ENCODE data around the gene CD22. TPM values are rescaled to one million over a fixed set of nuclear protein-coding genes. Genes with fewer than 3 reads are reported as not detected.
"Not testable (repeated sequence)": the region's sequence is repeated elsewhere in the genome, so short reads cannot be mapped to it uniquely, and the experiment has no call there.

The CD22 gene
- total RNA-seq: not detected

DNA sequence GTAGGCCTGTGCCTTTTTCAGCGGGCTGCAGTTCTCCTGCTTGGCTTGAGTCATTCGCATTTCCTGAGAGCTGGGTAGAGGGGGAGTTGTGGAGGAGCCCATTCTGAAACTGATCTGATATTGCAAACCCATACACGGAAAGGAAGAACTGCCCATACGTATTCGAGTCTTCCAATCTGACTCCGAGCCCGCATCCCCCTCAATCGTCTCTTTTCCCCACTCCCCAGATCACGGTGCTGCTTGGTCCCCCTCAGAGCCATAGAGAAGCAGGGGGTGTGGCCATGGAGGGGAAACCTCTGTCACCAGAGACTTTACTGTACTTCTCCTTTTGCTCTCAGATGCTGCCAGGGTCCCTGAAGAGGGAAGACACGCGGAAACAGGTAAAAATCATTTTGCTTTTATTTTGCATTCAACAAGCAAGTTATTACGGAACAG, at the start of gene CD22:
Gene CD22, plus strand, starts transcription at position 337 of the 435 bp plus-strand sequence. CDS start 2,854 bp downstream, outside the sequence.
- no peak for DNase-seq

DNA sequence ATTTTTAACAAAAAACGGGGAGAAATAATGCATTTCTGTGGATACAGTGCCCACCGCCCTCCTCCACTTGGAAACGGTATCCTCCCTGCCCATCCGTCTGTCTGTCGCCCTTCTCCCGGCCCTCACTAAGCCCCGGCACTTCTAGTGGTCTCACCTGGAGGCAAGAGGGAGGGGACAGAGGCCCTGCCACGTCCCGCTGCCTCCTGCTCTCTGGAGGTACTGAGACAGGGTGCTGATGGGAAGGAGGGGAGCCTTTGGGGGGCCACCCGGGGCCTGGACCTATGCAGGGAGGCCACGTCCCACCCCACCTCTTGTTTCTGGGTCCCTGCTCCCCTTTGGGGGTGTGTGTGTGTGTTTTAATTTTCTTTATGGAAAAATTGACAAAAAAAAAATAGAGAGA, 49.6 kb upstream of the CD22 start:
- no peak for DNase-seq

DNA sequence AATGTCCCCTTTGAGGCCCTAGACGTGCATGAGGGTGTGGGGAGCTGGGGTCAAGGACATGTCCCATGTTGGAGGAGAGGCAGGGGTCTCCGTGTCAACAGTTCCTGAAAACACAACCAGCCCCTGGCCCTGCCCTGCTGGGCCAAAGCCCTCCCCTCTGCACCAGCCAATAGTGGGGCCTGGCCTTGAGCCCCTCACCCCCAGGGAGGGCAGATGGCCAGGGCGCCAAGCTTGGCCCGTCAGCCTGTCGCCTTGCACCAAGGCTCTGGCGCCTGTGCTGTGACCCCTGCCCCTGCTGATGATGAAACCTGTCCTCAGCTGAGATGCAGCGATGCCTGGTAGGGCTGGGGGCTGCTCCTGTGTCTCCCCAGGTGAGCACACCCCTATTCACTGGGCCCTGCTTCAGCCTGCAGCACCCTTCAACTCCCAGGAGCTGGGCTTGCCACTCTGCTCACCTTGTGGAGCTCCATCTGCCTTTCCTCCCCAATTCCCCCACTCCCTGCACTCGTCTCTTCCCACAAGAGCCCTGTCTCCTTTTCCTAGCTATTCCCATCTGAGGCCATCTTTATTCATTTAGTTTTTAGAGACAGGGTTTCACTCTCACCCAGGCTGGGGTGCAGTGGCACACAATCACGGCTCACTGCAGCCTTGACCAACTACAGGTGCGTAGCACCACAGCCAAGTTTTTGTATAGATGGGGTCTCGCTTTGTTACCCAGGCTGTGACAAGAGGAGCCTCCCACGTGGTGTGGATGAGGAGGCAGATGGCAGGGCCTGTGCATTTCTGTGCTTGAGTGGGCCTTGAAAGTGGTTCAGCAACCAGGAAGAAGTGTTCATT, 48.8 kb upstream of the CD22 start:
- DNase-seq: no peak

DNA sequence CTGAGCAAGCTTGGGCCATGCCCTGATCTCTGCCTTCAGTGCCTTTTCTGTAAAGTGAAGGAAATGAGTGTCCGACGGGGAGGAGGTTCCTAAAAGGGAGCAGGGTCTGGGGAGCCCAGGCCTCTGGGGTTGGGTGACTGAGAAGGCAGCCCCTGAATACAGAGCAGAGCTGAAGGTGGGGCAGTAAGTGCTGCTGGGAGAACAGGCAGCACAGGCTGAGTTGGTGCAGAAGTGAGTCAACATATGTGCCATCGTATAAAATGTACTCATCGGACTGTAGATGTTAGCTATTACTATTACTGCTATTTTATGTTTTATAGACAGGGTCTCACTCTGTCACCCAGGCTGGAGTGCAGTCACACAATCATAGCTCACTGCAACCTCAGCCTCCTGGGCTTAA, 47.7 kb upstream of the CD22 start:
- no peak for DNase-seq

DNA sequence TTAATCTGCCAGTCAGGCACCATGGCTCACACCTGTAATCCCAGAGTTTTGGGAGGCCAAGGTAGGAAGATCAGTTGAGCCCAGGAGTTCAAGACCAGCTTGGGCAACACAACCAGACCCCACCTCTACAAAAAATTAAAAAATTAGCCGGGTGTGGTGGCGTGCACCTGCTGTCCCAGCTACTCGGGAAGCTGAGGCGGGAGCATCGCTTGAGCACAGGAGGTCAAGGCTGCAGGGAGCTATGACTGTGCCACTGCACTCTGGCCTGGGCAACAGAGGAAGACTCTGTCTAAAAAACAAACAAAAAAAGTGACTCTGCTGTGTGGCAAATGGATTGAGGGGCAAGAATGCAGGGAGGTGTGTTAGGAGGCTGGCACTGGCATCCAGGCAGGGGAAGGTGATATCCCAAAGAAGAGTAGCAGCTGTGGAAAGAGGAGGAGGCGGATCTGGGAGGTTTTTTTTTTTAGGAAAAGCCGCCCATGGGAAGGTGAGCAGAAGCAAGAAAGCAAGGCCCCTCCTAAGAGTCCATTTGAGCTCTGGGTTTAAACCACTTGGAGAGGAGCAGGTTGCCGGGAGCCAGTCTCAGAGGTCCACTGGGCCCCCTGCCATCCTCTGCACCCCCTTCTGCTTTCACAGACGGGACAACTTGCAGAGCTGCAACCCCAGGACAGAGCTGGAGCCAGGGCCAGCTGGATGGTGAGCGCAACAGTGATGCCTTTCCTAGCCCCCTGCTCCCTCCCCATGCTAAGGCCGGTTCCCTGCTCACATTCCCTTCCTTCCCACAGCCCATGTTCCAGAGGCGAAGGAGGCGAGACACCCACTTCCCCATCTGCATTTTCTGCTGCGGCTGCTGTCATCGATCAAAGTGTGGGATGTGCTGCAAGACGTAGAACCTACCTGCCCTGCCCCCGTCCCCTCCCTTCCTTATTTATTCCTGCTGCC, 44.6 kb upstream of the CD22 start:
- DNase-seq: no peak

DNA sequence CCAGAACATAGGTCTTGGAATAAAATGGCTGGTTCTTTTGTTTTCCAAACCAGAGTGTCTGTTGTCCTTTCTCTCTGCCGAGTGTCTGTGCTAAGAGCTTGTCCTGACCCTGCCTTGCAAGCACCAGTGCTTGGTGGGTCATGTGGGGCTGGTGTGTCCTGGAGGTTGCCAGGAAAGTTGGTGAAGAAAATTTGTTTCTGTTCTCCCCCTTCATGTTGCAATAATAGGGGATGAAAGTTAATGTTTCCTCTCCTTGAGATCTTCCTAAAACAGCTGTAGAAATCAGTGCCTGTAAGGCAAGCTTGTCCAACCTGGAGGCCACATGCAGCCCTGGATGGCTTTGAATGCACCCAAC, 43.9 kb upstream of the CD22 start:
- DNase-seq: no peak

DNA sequence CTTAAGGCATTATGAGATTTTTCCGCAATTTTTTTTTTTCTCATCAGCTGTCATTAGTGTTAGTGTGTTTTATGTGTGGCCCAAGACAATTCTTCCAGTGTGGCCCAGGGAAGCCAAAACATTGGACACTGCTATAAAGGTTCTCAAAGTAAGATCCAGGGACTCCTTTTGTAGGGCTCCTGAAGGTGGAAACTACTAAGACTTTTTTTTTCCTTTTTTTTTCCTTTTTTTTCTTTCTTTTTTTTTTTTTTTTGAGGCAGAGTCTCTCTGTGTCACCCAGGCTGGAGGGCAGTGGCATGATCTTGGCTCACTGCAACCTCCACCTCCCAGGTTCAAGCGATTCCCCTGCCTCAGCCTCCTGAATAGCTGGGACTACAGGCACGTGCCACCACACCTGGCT, 43.5 kb upstream of the CD22 start:
- DNase-seq: not testable (repeated sequence)

DNA sequence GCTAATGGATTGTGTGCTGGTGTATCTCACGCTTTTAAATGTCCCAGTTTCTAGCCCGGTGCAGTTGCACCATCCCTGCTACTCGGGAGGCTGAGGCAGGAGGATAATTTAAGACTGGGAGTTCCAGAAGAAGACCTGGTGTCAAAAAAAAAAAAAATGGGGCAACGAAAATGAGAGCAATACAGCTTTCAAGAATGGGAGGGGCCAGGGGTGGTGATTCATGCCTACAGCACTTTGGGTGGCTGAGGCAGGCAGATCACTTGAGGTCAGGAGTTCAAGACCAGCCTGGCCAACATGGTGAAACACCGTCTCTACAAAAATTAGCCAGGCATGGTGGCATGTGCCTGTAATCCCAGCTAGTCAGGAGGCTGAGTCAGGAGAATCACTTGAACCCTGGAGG, 42.9 kb upstream of the CD22 start:
- not testable (repeated sequence) for DNase-seq

DNA sequence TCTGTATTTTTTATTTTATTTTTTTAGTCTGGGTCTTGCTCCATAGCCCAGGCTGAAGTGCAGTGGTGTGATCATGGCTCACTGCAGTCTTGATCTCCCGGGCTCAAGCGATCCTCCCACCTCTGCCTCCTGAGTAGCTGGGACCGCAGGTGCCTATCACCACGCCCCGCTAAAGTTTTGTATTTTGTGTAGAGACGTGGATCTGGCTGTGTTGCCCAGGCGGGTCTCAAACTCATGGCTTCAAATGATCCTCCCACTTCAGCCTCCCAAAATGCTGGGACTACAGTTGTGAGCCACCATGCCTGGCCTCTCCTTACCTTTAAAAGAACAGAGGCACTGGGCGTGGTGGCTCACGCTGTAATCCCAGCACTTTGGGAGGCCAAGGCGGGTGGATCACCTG, 41.3 kb upstream of the CD22 start:
- DNase-seq: no peak

DNA sequence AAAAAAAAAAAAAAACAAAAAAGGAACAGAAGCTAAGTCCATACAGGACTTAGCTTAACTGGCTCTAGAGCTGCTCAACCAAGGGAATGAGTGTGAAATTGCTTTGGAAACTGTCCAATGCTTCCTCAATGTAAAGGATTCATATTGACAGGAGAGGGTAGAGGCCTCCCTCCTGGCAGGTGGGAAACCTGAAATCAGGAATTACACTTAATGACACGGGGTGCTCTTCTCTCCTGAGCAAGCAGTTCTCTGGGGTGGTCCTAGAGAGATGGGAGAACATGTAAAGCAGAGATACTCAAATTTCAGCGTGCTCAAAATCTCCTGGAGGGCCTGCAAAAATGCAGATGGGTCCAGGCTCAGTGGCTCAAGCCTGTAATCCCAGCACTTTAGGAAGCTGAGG, 40.7 kb upstream of the CD22 start:
- DNase-seq: no peak

DNA sequence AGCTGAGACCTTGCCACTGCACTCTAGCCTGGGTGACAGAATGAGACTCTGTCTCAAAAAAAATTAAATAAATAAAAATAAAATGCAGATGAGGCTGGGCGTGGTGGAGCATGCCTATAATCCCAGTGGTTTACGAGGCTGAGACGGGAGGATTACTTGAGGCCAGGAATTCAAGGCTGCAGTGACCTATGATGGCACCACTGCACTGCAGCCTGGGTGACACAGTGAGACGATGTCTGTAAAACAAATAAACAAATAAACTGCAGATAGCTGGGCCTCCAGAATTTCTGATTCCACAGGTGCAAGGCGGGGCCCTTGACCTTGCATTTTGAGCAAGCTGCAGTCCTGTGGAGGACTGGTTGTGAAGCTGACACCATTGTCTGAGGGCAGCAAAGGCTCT, 40.1 kb upstream of the CD22 start:
- DNase-seq: no peak

DNA sequence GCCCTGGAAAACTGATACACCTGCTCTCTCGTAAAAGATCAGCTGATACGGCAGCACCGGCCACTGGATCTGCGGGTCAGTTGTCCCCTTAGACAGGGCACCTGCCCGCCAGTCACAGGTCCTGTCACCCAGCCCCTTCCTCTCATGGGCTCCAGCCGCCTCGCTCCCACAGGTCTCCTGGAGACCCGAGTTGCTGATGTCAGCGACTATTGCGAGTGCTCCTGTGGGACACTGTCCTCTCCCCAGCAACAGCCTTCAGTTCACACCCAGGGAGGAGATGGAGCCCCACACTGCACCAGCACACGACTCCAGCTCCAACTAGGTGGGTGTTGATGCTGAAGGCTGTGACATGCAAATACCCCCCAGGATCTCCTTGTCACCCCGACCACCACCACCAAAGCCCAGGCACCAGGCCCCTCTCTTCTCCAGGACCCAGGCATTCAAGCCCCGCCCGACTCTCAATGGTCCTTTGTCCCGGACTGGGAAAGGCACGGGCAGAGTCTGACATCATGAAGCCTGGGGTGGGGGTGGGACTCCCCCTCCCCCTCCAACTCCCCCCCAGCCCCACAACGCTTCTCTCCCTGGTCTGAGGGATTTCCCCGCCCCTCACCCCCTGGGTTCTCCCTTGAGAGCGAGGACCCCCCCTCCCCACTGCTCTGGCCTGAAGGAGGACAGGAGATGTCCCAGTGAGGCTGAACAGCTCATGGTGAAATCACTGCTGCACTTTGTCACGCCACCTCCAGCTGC, 38.4 kb upstream of the CD22 start:
- peak; percentile 53 for DNase-seq

DNA sequence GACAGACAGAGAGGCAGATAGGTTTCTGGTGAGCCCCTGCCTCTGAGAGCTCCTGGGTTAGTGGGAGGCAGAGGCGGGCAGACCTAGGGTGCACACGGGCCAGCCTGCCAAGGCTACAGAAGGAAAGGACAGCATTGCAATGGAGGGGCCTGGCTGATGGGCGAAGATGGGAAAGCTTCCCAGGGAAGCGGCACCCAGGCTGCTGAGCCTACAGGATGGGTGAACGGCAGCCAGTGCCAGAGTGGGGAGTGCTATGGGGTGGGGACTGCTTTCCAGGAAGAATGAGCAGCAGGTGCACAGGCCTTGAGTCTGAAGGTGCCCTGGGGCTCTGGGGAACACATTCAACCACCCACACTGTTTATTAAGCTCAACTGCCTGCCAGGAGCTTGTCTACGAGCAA, 37.7 kb upstream of the CD22 start:
- DNase-seq: no peak

DNA sequence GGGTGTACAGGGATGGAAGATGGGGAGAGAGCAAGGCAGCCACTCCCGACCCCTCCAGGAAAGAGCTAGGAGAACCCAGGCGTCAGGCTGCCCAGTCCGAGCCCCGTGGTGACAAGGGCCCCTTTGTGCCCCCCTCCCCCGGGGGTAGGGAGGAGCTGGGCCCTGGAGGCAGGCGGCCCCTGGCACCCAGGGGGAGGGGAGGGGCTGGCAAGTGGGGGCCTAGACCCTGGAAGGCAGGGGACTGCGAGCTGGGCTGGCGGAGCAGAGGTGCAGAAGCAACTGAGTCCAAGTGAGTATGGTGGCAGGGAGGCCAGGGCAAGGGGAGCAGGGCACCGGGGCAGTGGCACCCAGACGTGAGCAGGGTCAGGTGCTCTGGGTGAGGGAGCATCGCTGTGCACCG, 37.1 kb upstream of the CD22 start, which contains the start of gene MAG:
Gene MAG, plus strand, starts transcription at position 246 of the 400 bp plus-strand sequence. CDS start 3,248 bp downstream, outside the sequence.
- DNase-seq: peak; percentile 77

DNA sequence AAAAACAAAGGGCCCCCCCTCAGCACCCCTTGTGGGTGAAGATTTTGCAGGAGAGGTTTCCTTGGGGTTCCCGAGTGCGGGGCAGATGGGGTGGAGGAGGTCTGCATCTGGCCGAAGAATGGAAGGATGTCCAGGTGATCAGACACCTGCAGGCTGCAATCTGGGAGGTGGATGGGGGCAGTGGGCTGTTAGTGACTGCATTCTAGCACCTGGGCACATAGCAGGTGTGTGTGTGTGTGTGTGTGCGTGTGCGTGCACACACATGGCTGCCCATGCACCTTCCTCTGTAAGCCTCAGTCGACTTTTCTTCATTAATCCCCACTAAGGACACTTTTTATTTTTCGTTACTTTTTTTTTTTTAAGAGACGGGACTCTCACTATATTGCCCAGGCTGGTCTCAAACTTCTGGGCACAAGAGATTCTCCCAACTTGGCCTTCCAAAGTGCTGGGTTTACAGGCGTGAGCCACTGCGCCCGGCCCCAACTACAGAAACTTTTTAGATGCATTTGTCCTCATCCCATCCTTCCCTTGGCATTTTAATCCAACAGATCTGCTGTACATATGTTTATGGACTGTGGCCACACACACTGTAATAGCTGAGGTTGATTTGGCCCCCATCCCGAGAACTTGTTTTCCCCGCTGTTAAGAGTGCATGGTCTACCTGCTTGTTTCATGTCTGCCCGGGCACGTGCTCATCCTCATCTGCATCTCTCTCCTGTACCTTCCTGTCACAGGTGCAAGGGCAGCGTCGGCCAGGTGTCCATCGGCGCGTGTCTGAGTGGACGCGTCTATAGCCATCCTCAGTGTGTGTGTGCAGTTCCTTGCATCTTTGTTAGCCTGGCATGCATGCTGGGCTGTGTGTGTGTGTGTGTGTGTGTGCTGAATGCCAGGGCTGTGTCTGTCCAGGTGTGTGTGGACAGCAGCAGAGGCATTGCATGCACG, 36.3 kb upstream of the CD22 start:
- DNase-seq: no peak

DNA sequence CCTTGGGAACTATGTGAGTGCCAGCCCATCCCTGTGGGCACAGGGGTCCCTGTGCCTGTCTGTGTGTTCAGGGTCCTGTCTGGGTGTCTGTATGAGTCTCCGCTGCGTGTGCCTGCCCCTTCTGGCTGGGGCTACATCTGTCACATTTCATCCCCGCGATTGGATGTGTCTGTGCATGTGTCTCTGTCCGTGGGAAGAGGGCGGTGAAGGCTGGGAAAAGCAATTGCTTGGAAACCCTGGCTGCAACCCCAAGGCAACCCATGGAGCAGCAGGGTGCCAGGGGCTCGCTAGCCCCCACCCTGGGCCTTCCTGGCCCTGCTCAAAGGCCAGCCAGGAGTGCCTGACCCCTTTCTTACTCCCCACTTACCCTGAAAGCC, 35.6 kb upstream of the CD22 start:
- peak; percentile 52 for DNase-seq

DNA sequence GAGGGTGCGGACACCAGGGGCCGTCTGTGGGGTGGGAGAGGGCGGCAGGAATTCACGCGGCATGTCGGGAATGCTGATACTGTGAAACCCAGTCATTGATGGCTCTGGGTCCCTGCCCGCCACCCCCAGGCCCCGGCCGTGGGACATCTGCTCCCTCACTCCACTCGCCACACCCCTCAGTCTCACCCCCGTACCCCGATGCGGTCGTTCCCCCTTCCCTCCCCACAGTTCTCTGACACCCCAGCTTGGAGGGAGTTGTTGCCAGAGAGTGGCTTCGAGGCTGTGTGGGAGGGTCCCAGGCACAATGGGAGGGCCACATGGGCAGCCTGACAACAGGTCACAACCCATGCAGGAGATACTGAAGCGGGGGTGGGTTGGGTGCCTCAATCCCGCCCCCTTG, 35.2 kb upstream of the CD22 start:
- DNase-seq: no peak

DNA sequence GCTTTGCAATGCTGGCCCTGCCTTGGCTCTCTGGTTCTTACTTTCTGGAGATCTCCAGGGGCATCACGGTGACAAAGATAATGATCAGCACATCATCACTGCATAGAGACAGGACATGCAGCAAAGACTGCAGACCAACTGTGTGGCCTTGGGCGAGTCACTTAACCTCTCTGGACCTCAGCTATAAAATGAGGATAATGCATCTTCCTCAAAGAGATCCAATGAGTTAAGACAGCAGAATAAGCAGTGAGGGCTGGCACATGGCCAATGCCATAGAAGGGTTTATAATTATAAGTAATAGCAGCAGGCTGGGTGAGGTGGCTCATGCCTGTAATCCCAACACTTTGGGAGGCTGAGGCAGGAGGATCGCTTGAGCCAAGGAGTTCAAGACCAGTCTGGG, 34.7 kb upstream of the CD22 start:
- no peak for DNase-seq

DNA sequence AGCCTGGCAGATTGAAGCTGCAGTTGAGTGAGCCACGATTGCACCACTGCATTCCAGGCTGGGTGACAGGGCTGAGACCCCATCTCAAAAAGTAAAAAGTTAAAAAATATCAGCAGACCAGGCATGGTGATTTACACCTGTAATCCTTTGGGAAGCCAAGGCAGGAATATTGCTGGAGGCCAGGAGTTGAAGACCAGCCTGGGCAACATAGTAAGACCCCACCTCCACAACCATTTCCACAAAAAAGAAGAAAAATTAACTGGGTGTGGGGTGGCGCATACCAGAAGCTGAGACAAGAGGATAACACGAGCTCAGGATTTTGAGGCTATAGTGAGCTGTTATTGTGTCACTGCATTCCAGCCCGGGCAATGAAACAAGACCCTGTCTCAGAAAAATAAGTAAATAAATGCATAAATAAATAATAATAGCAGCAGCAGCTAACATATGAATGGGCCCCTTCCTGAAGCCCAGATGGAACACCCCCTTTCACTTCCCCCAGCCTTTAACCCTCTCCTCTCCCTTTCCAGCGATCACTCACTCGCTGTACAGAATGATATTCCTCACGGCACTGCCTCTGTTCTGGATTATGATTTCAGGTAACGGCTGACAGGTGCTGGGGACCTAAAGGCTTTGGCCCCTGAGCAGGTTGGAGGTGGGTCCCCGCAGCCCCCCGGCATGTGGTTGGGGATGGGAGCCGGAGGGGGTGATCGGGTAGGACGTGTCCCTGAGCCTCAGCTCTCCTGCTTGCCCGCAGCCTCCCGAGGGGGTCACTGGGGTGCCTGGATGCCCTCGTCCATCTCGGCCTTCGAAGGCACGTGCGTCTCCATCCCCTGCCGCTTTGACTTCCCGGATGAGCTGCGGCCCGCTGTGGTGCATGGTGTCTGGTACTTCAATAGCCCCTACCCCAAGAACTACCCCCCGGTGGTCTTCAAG, 33.9 kb upstream of the CD22 start:
- no peak for DNase-seq

DNA sequence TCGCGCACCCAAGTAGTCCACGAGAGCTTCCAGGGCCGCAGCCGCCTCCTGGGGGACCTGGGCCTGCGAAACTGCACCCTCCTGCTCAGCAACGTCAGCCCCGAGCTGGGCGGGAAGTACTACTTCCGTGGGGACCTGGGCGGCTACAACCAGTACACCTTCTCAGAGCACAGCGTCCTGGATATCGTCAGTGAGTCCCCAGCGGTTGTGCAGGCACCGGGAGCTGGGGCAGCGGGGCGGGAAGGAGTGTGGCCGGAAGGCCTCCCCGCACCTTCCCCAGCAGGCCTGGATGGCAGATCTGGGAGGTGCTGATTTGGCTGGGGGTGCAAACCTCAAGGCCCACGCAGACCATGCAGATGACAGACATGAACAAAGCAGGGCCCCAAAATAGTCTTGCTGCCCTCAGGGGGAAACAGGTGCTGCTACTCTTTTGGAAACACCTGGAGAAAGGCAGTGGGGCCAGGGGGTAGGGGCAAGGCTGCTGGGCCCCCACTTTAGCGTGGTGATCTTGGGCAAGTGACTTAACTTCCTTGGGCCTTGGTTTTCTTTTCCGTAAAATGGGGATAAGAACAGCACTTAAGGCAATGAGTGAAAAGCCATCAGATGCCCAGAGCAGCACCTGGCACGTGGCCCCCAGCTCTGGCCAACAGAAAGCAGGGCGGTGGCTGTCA, 33.1 kb upstream of the CD22 start:
- no peak for DNase-seq

Measured in occipital lobe (tissue), 2 donors.